Measurements from ENCODE around the gene PCMT1. TPM values are rescaled to one million over a fixed set of nuclear protein-coding genes. Genes with fewer than 3 reads are reported as not detected.

Gene PCMT1
- total and polyA plus RNA-seq, 9 of the 15 experiments (the other 6 are each of a cell fraction or from before 2014, with no cell fraction given) = 217 to 541 (median 327) TPM

GRCh38 chr6:149746147-149746946 is 3.2 kb upstream of the PCMT1 start, which contains the start of gene NUP43 (continued):
- TF ChIP-seq, protein P1, sequence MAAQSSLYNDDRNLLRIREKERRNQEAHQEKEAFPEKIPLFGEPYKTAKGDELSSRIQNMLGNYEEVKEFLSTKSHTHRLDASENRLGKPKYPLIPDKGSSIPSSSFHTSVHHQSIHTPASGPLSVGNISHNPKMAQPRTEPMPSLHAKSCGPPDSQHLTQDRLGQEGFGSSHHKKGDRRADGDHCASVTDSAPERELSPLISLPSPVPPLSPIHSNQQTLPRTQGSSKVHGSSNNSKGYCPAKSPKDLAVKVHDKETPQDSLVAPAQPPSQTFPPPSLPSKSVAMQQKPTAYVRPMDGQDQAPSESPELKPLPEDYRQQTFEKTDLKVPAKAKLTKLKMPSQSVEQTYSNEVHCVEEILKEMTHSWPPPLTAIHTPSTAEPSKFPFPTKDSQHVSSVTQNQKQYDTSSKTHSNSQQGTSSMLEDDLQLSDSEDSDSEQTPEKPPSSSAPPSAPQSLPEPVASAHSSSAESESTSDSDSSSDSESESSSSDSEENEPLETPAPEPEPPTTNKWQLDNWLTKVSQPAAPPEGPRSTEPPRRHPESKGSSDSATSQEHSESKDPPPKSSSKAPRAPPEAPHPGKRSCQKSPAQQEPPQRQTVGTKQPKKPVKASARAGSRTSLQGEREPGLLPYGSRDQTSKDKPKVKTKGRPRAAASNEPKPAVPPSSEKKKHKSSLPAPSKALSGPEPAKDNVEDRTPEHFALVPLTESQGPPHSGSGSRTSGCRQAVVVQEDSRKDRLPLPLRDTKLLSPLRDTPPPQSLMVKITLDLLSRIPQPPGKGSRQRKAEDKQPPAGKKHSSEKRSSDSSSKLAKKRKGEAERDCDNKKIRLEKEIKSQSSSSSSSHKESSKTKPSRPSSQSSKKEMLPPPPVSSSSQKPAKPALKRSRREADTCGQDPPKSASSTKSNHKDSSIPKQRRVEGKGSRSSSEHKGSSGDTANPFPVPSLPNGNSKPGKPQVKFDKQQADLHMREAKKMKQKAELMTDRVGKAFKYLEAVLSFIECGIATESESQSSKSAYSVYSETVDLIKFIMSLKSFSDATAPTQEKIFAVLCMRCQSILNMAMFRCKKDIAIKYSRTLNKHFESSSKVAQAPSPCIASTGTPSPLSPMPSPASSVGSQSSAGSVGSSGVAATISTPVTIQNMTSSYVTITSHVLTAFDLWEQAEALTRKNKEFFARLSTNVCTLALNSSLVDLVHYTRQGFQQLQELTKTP (IDR thresholded peaks at IDR 0.05; ENCODE audit: low read depth in 1 of 2, partially characterized antibody in 2 of 2) = peak; percentile 11 to 44
- TF ChIP-seq STAT5B (CRISPR knock-in tag; IDR thresholded peaks at IDR 0.05) = no peak
- TF ChIP-seq ZNF431 (CRISPR knock-in tag; IDR thresholded peaks at IDR 0.05) = no peak
- peak; percentile 90 for TF ChIP-seq ZSCAN29 (IDR thresholded peaks at IDR 0.05)
- peak; percentile 71 for TF ChIP-seq ZBTB7A (IDR thresholded peaks at IDR 0.05; ENCODE audit: borderline replicate concordance, control insufficient read depth, low read depth, low read length)
- TF ChIP-seq TRIM25 (IDR thresholded peaks at IDR 0.05; ENCODE audit: borderline replicate concordance) = no peak
- no peak for TF ChIP-seq ARID3A (IDR thresholded peaks at IDR 0.05; ENCODE audit: borderline replicate concordance, low read depth, low read length)
- TF ChIP-seq MTA1 (IDR thresholded peaks at IDR 0.05; ENCODE audit: borderline replicate concordance) = 0 out of 2 replicates have a peak, but pooled peaks have one; percentile 30
- TF ChIP-seq PCBP1 (IDR thresholded peaks at IDR 0.05; ENCODE audit: low read depth, low read length, poor library complexity, severe bottlenecking) = no peak
- TF ChIP-seq, protein P2, sequence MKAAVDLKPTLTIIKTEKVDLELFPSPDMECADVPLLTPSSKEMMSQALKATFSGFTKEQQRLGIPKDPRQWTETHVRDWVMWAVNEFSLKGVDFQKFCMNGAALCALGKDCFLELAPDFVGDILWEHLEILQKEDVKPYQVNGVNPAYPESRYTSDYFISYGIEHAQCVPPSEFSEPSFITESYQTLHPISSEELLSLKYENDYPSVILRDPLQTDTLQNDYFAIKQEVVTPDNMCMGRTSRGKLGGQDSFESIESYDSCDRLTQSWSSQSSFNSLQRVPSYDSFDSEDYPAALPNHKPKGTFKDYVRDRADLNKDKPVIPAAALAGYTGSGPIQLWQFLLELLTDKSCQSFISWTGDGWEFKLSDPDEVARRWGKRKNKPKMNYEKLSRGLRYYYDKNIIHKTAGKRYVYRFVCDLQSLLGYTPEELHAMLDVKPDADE (conservative IDR thresholded peaks at IDR 0.05; ENCODE audit: control insufficient read depth, low read depth, low read length) = peak; percentile 42; the same call in 1 of the 2 replicates
- no peak for TF ChIP-seq ZNF717 (CRISPR knock-in tag; IDR thresholded peaks at IDR 0.05)
- TF ChIP-seq, protein P3, sequence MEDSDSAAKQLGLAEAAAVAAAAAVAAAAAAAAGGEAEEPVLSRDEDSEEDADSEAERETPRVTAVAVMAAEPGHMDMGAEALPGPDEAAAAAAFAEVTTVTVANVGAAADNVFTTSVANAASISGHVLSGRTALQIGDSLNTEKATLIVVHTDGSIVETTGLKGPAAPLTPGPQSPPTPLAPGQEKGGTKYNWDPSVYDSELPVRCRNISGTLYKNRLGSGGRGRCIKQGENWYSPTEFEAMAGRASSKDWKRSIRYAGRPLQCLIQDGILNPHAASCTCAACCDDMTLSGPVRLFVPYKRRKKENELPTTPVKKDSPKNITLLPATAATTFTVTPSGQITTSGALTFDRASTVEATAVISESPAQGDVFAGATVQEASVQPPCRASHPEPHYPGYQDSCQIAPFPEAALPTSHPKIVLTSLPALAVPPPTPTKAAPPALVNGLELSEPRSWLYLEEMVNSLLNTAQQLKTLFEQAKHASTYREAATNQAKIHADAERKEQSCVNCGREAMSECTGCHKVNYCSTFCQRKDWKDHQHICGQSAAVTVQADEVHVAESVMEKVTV (CRISPR knock-in tag; IDR thresholded peaks at IDR 0.05) = no peak
- no peak for TF ChIP-seq PHF21A (IDR thresholded peaks at IDR 0.05; ENCODE audit: borderline replicate concordance, low read depth)
- no peak for TF ChIP-seq ZNF507 (tag; conservative IDR thresholded peaks at IDR 0.05)
- no peak for TF ChIP-seq EZH2 (IDR thresholded peaks at IDR 0.05; ENCODE audit: borderline replicate concordance, low read depth, low read length)
- peak; percentile 66; the same call in 1 of the 2 replicates for TF ChIP-seq SP1 (CRISPR knock-in tag; IDR thresholded peaks at IDR 0.05)
